GM21390 (cell line): ENCODE data around the gene SLC34A2.
"Not testable (repeated sequence)": the region's sequence is repeated elsewhere in the genome, so short reads cannot be mapped to it uniquely, and the experiment has no call there.

Experiments
- ATAC-seq: cut with Tn5 transposase; IDR thresholded peaks from one replicate; pipeline ENCODE4 v1.9.1; 2021; ENCODE audit not compliant: unreplicated experiment

SLC34A2 gene, protein sequence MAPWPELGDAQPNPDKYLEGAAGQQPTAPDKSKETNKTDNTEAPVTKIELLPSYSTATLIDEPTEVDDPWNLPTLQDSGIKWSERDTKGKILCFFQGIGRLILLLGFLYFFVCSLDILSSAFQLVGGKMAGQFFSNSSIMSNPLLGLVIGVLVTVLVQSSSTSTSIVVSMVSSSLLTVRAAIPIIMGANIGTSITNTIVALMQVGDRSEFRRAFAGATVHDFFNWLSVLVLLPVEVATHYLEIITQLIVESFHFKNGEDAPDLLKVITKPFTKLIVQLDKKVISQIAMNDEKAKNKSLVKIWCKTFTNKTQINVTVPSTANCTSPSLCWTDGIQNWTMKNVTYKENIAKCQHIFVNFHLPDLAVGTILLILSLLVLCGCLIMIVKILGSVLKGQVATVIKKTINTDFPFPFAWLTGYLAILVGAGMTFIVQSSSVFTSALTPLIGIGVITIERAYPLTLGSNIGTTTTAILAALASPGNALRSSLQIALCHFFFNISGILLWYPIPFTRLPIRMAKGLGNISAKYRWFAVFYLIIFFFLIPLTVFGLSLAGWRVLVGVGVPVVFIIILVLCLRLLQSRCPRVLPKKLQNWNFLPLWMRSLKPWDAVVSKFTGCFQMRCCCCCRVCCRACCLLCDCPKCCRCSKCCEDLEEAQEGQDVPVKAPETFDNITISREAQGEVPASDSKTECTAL

DNA sequence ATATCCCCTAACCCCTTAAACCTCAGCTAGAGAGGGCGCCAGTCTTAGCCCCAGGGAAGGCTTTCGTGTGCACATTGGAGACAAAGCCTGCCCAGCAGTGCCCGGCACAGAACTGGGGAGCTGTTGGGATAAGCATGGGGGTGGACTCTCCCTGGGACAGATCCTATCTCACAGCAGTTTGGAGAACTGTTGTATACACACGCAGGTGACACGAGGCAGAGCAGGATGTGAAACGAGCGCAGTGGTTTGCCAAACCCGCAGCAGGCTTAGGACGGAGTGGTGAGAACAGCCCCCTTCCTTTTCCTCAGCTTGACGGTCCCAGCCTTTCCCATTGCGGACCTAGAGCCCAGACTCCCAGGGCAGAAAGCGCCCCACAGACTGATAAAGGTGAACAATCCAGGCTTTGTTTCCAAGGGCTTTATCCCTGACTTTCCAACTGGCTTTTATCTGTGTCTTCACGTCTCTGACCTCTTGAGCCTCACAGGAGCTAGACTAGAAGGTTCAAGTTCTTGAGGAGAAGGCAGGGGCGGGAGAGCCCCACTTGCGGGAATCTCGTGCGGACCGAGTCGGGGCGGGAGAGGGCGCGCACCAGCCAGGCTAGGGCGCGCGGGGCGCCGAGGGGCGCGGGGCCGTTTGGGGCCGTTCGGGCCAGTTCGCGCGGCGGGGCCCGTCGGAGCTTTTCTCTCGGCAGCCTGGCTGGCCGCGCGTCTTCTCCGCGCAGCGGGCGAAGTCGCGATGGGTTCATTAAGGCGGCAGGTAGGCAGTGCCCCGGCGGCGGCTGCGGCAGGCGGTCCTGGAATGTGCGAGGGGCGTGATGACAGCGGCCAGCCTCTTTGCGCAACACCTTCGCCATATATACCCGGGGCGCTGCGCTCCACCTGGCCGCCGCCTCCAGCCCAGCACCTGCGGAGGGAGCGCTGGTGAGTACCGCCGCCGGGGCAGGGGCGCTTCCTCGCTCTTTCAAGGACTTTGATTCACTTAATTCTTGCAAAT lies at the start of gene SLC34A2:
Gene SLC34A2, plus strand, starts transcription at position 881 of the 993 bp plus-strand sequence. CDS start 6,650 bp downstream, outside the sequence.
- ATAC-seq = no peak

DNA sequence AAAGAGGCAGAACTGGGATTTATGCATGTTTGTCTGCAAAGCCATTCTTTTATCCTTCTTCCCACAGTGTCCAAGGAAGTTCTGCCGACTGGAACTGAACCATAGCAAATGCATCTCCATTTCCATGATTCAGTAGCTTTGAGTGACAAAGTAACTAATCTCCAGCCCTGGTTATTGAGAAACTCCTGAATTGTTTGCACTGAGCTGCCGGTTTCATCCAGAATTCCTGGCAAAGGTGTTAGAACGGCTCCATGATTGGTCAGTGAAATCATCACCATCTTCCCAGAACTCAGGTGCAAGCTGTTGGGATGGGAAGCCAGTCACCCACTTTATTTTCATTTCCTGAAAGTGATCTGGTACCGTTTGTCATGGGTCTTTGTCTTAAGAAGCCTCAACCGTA lies 47.0 kb upstream of the SLC34A2 start:
- no peak for ATAC-seq

- no peak for ATAC-seq
Observed at GRCh38 chr4:25609976-25610375, 45.7 kb upstream of the SLC34A2 start.

DNA sequence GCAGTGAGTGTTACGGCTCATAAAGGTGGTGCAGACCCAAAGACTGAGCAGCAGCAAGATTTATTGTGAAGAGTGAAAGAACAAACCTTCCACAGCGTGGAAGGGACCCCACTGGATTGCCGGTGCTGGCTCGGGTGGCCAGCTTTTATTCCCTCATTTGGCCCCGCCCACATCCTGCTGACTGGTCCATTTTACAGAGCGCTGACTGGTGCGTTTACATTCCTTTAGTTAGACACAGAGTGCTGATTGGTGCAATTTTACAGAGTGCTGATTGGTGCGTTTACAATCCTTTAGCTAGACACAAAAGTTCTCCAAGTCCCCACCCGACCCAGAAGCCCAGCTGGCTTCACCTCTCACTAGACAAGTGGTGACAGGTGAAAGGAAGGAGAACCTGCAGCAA lies 42.0 kb upstream of the SLC34A2 start:
- ATAC-seq = not testable (repeated sequence)

GRCh38 chr4:25614807-25615206 lies 40.8 kb upstream of the SLC34A2 start:
- no peak for ATAC-seq

- no peak for ATAC-seq
Observed at GRCh38 chr4:25621027-25621930, 34.4 kb upstream of the SLC34A2 start.

- ATAC-seq = no peak
Observed at GRCh38 chr4:25624616-25625015, 31.0 kb upstream of the SLC34A2 start.

DNA sequence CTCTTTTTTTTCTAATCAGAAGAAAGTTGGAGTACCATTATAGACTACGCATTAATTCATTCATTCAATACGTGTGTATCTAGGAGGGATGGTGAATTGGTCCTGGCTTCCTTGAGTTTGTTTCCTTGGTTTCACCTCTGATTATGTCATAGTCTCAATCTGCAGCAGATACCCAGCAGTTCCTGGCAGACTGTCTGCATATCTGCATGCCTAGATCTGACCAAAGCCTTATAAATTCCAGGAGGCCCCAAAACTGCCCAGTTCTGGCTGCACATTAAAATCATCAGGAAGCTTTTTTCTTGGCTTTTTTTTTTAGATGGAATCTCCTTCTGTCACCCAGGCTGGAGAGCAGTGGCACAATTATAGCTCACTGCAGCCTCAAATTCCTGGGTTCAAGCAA lies 27.2 kb upstream of the SLC34A2 start:
- ATAC-seq = no peak

DNA sequence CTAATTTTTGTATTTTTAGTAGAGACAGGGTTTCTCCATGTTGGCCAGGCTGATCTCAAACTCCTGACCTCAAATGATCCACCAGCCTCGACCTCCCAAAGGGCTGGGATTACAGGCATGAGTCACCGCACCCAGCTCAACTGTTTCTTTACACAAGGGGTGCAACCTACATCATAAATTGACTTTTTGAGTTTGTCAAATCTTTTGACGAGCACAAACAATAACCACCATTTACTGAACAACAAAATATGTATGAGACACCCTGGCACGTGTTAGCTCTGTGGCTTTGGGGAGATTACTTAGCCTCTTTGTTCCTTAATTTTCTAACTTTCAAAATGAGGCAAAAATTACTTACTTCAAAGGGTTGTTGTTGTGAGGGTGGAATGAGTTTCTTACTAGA lies 23.5 kb upstream of the SLC34A2 start:
- no peak for ATAC-seq

GRCh38 chr4:25633541-25633940 lies 22.1 kb upstream of the SLC34A2 start:
- ATAC-seq = no peak

GRCh38 chr4:25635501-25635900 lies 20.1 kb upstream of the SLC34A2 start:
- no peak for ATAC-seq

DNA sequence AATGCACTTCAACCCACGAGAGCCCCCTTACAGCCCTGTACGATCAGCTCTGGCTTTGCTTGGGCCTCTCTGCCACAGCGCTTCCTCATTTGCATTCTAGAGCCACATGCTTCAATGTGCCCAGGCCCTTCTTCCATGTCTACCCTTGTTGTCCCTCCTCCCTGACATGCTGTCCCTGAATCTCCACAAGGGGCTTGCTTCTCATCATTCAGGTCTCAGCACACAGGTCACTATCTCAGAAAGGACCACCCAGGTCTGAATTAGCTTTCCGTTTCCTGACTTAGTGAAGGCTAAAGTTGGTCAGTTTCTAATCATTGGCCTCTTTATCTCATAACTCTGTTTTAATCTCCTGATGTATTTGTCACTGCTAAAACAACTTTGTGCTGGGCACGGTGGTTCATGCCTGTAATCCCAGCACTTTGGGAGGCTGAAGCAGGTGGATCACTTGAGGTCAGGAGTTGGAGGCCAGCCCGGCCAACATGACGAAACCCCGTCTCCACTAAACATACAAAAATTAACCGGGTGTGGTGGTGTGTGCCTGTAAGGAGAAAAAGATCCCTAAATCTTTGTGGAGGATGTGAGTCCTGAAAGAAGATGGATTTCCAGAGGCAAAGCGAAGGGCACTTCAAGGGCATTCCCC lies 17.9 kb upstream of the SLC34A2 start:
- no peak for ATAC-seq

DNA sequence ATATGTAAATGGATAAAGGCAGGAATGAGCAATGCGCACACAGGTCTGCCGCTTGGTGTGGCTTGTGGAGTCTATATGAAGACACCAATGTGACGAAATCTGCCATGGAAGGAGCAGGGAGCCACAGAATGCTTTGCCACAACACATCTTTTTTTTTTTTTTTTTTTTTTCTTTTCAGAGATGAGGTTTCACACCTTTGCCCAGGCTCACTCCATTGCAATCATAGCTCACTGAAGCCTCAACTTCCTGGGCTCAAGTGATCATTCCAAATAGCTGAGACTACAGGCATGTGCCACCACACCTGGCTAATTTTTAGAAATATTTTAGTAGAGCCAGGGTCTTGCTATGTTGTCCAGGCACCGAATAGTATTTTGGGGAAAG lies 17.4 kb upstream of the SLC34A2 start:
- ATAC-seq = no peak

DNA sequence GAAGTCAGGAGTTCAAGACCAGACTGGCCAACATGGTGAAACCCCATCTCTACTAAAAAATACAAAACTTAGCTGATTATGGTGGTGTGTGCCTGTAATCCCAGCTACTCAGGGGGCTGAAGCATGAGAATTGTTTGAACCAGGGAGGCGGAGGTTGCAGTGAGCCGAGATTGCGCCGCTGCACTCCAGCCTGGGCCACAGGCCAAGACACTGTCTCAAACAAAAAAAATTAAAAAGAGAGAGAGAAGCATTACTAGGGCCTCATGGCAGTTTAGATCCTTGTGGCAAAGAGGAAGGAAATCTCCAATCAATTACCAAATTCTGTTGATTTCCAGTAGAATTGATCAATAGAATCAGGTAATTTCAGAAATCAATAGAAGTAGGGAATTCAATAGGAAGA lies 16.8 kb upstream of the SLC34A2 start:
- no peak for ATAC-seq

GRCh38 chr4:25650311-25650710 lies 5.3 kb upstream of the SLC34A2 start:
- ATAC-seq = no peak

- no peak for ATAC-seq
Observed at GRCh38 chr4:25651682-25652081, 4.0 kb upstream of the SLC34A2 start.

DNA sequence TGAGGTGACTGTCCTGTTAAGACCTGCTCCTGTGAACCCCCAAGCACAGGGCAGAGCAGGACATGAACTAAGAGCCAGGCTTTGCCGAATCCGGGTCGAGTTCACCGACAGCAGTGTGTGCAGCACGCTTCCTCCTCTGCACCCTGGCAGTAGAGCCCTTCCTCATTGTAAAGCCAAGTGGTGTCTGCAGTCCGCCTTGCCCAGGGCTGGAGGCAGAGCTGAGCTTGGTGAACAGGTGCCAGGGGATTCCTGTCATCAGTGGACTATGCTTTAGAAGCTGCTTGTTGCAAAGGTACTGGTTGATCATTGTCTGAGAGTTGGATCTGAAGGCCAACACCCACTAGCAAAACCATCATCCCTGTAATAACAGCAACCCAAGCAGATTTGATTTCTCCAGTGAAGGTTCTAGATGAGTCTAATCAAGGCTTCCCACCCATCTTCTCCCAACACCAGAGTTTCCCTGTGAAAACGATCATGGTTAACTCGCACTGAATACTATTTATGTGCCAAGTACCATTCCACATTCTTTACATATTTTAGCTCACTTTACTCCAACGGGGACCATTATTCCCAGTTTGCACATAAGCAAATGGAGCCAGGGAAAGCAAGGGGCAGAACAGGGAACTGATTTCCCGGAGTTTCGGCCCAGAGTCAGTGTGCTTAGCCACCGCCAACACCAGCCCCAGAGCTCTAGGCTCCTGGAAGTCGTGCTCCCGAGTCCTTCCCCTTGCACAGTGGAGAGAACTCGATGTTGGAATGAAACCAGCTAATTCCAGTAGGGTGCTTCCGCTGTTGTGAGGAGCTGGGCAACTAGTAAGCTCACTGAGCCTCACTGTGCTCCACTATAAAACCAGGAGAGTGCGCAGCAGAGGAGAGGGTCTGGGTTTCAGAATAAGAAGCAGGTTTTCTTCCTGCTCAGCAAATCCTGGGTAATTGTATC lies 1.4 kb upstream of the SLC34A2 start:
- no peak for ATAC-seq

DNA sequence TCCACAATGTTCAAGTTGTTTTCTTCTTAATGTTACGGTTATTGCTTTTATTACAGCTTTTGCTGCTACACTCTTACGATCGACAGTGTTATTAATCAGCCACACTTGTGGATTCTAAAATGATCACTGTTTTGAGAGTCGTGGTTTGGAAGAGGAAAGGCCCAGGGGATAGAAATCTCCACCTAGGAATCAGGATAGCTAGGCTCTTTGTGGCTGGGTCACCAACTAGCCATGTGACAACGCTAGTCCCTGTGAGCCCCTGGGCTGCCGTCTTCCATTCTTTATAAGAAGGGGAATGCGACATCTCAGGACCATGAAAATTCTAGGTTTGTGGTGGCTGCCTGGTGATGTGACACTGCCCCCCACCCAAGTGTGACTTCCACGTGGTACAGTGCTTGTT lies 380 bp downstream of the SLC34A2 start:
- ATAC-seq = no peak

- no peak for ATAC-seq
Observed at GRCh38 chr4:25658357-25658771, 2.7 kb downstream of the SLC34A2 start.
